ENCODE results near the gene MYO10.

The MYO10 gene

GRCh38 chr5:16615741-16616535 lies 320.1 kb downstream of the MYO10 start:
- Histone ChIP-seq H3K4me3 (ENCODE audit: low read length) (peak overlapping the region; percentile 69; the same call in 1 of the 2 replicates), H3K9me3 (ENCODE audit: control insufficient read depth, insufficient read depth, low read length) (no peaks in the 10 kb centered on the region), H3K36me3 (ENCODE audit: control insufficient read depth, insufficient read depth, low read length) (no peaks in the 10 kb centered on the region; the same call in 1 of the 2 replicates), H3K4me1 (ENCODE audit: control insufficient read depth, insufficient read depth, low read length) (peaks cover 6% of the 10 kb centered on the region), H3K27ac (ENCODE audit: low read length) (no peak overlapping the region), H3K27me3 (ENCODE audit: control insufficient read depth, insufficient read depth, low read length) (peaks cover 16% of the 10 kb centered on the region)
- WGBS (ENCODE audit: insufficient coverage, insufficient read length): no CpG with 5 or more reads among the region's 31 CpGs
- no peak for DNase-seq (ENCODE audit: low read depth, low spot score)

- Histone ChIP-seq H3K36me3 (ENCODE audit: control insufficient read depth, insufficient read depth, low read length) (no peaks in the 10 kb centered on the region; the same call in 1 of the 2 replicates), H3K4me3 (ENCODE audit: low read length) (no peak overlapping the region), H3K9me3 (ENCODE audit: control insufficient read depth, insufficient read depth, low read length) (no peaks in the 10 kb centered on the region), H3K27me3 (ENCODE audit: control insufficient read depth, insufficient read depth, low read length) (peaks cover 9% of the 10 kb centered on the region), H3K27ac (ENCODE audit: low read length) (no peak overlapping the region), H3K4me1 (ENCODE audit: control insufficient read depth, insufficient read depth, low read length) (peaks cover 4% of the 10 kb centered on the region; the same call in 1 of the 2 replicates)
- WGBS (ENCODE audit: insufficient coverage, insufficient read length): no CpG with 5 or more reads among the region's 2 CpGs
- no peak for DNase-seq (ENCODE audit: low read depth, low spot score)
Observed at GRCh38 chr5:16612007-16612406, 324.1 kb downstream of the MYO10 start.
